SK-N-SH (cell line): ENCODE results near the gene GSDMA. TPM values are rescaled to one million over a fixed set of nuclear protein-coding genes. Genes with fewer than 3 reads are reported as not detected.

Experiments
- CTCF ChIA-PET: fragments of 300-600, 350-600 bp; formaldehyde crosslinking; extraction: SDS; loops from one replicate; lab custom pipeline; 2021; lab: Yijun Ruan, JAX
- POLR2A ChIA-PET: fragments of 350-600 bp; sonication (Branson Sonifier 250); formaldehyde crosslinking; extraction: SDS; loops from one replicate; lab custom pipeline; 2020; ENCODE audit warnings: antibody characterized with exemption, inconsistent platforms; lab: Yijun Ruan, JAX
- DNase-seq: peaks from one replicate; pipeline ENCODE4 v3.0.0; 2012
- H2AFZ ChIP-seq: fragments of 200-600 bp; sonication (generic); 2 replicates; pipeline ENCODE4 v1.8.1; 2016; ENCODE audit warnings: antibody characterized with exemption, mild to moderate bottlenecking, low read depth
- H3F3A ChIP-seq: fragments of 200-600 bp; sonication (generic); replicated peaks from 2 replicates; pipeline ENCODE3; 2016; ENCODE audit warnings: antibody characterized with exemption, mild to moderate bottlenecking; ENCODE audit not compliant: insufficient read depth
- H3K27ac ChIP-seq, 2 experiments: fragments of 200-500 bp in 1 of 2; fragments of 200-600 bp in 1 of 2; sonication (Bioruptor generic) in 1 of 2; sonication (generic), shearing (Covaris generic) in 1 of 2; 2 replicates each; pipeline versions ENCODE4 v1.5.1 to v1.6.1; 2014 to 2016; ENCODE audit warnings: low read depth in 2 of 2, inconsistent platforms in 1 of 2, low read length in 1 of 2, mild to moderate bottlenecking in 1 of 2, mixed read lengths in 1 of 2
- H3K27me3 ChIP-seq: fragments of 200-600 bp; sonication (generic), shearing (Covaris generic); 2 replicates; pipeline ENCODE4 v1.6.1; 2016; ENCODE audit warnings: mixed run types; ENCODE audit not compliant: insufficient read depth
- H3K36me3 ChIP-seq, 2 experiments: fragments of 200-500 bp in 1 of 2; fragments of 200-600 bp in 1 of 2; sonication (Bioruptor generic) in 1 of 2; sonication (generic) in 1 of 2; replicated peaks in 1 of 2; 2 replicates each; pipeline versions ENCODE3 to v1.5.1; 2014 to 2016; ENCODE audit warnings: low read length in 1 of 2, mild to moderate bottlenecking in 1 of 2; ENCODE audit not compliant: insufficient read depth in 2 of 2, control insufficient read depth in 1 of 2
- H3K4me1 ChIP-seq, 2 experiments: fragments of 200-500 bp in 1 of 2; fragments of 200-600 bp in 1 of 2; sonication (Bioruptor generic) in 1 of 2; sonication (generic), shearing (Covaris generic) in 1 of 2; 2 replicates each; pipeline versions ENCODE4 v1.5.1 to v1.6.1; 2014 to 2016; ENCODE audit warnings: low read depth in 1 of 2, low read length in 1 of 2, mixed run types in 1 of 2; ENCODE audit not compliant: insufficient read depth in 2 of 2, control insufficient read depth in 1 of 2
- H3K4me2 ChIP-seq: fragments of 200-600 bp; sonication (generic), shearing (Covaris generic); 2 replicates; pipeline ENCODE4 v1.6.1; 2017; ENCODE audit warnings: mixed run types
- H3K4me3 ChIP-seq, 2 experiments: fragments of 200-500 bp in 1 of 2; fragments of 200-600 bp in 1 of 2; sonication (Bioruptor generic) in 1 of 2; sonication (generic), shearing (Covaris generic) in 1 of 2; 2 replicates each; pipeline versions ENCODE4 v1.5.1 to v1.8.1; 2014 to 2016; ENCODE audit warnings: low read depth in 2 of 2, inconsistent platforms in 1 of 2, low read length in 1 of 2, mild to moderate bottlenecking in 1 of 2, mixed read lengths in 1 of 2, moderate library complexity in 1 of 2
- H3K79me2 ChIP-seq: fragments of 200-600 bp; sonication (generic); 2 replicates; pipeline ENCODE4 v1.8.1; 2017; ENCODE audit warnings: mild to moderate bottlenecking; ENCODE audit not compliant: insufficient read depth
- H3K9ac ChIP-seq: fragments of 200-600 bp; sonication (generic); 2 replicates; pipeline ENCODE4 v1.6.1; 2017; ENCODE audit warnings: mixed run types
- H3K9me2 ChIP-seq: fragments of 200-600 bp; sonication (generic); 2 replicates; pipeline ENCODE4 v1.6.1; 2017; ENCODE audit warnings: mixed run types
- H3K9me3 ChIP-seq: fragments of 200-600 bp; sonication (generic); 2 replicates; pipeline ENCODE4 v1.6.1; 2017; ENCODE audit warnings: mixed run types, mild to moderate bottlenecking, moderate library complexity
- H4K20me1 ChIP-seq: fragments of 200-600 bp; sonication (generic); 2 replicates; pipeline ENCODE4 v1.6.1; 2017; ENCODE audit warnings: mild to moderate bottlenecking, mixed run types; ENCODE audit not compliant: insufficient read depth
- CTCF ChIP-seq: fragments of 200-600 bp; sonication (generic); IDR thresholded peaks from 2 replicates; pipeline ENCODE4 v1.6.1; 2017; ENCODE audit warnings: antibody characterized with exemption, mild to moderate bottlenecking, moderate library complexity
- ELF1 ChIP-seq: IDR thresholded peaks from 2 replicates; pipeline ENCODE4 v1.4.0; 2012
- EZH2phosphoT487 ChIP-seq: fragments of 200-600 bp; sonication (generic); IDR thresholded peaks from 2 replicates; pipeline ENCODE4 v1.6.1; 2017; ENCODE audit warnings: low read depth, mixed run types, mild to moderate bottlenecking, antibody characterized with exemption, moderate library complexity, borderline replicate concordance
- FOSL2 ChIP-seq: IDR thresholded peaks from 2 replicates; pipeline ENCODE4 v1.4.0; 2012; ENCODE audit warnings: low read depth, mild to moderate bottlenecking, moderate library complexity, borderline replicate concordance
- FOXJ3 ChIP-seq: sonication (generic); formaldehyde crosslinking; IDR thresholded peaks from 2 replicates; pipeline ENCODE4 v1.5.1; 2020; ENCODE audit warnings: mild to moderate bottlenecking, missing genetic modification reagents
- FOXM1 ChIP-seq: IDR thresholded peaks from 2 replicates; pipeline ENCODE4 v1.4.0; 2012; ENCODE audit warnings: low read depth, mild to moderate bottlenecking
- MAX ChIP-seq: IDR thresholded peaks from 2 replicates; pipeline ENCODE4 v1.4.0; 2012; ENCODE audit warnings: low read depth
- MEF2A ChIP-seq: IDR thresholded peaks from 2 replicates; pipeline ENCODE4 v1.4.0; 2012; ENCODE audit warnings: low read depth, borderline replicate concordance
- PBX3 ChIP-seq: IDR thresholded peaks from 2 replicates; pipeline ENCODE4; 2012
- RCOR1 ChIP-seq: fragments of 150-350 bp; IDR thresholded peaks from 2 replicates; pipeline ENCODE4 v1.6.1; 2017; ENCODE audit warnings: antibody characterized with exemption, low read length
- RFX5 ChIP-seq: IDR thresholded peaks from 2 replicates; pipeline ENCODE4 v1.6.1; 2012; ENCODE audit warnings: mild to moderate bottlenecking, improper control_type of control experiment, low read length
- RXRA ChIP-seq: IDR thresholded peaks from 2 replicates; pipeline ENCODE4 v1.4.0; 2012; ENCODE audit warnings: low read depth, mild to moderate bottlenecking, borderline replicate concordance
- SIN3A ChIP-seq: IDR thresholded peaks from 2 replicates; pipeline ENCODE4 v1.6.1; 2012; ENCODE audit warnings: low read depth, mild to moderate bottlenecking, low read length, moderate library complexity, borderline replicate concordance
- USF1 ChIP-seq: IDR thresholded peaks from 2 replicates; pipeline ENCODE4 v1.4.0; 2012; ENCODE audit warnings: low read depth, borderline replicate concordance
- WGBS: methylation state at CpG from one replicate; pipeline ENCODE4 v1.1.6; 2017; ENCODE audit warnings: low lambda C conversion rate; 5-methylcytosine and 5-hydroxymethylcytosine counted together
- polyA plus RNA-seq, 3 experiments: library from polyadenylated mRNA; depleted of rRNA; stranded (reverse); fragments of >200 nt; gene quantifications; 2 replicates each; pipeline ENCODE4 v1.2.3, GENCODE V29; 2012

Gene GSDMA
- polyA plus RNA-seq, 1 of the 3 experiments (the other 2 are of a cell fraction), result not detected

- TF ChIP-seq RCOR1 (no peak), RXRA (no peak), MAX (no peak), USF1 (no peak), FOXM1 (no peak), RFX5 (no peak)
- TF ChIP-seq, all 33 proteins: peak for 0
Observed at GRCh38 chr17:39919087-39919683, 43.6 kb upstream of the GSDMA start (continued).

- H3K4me1 ChIP-seq, result peaks cover 0 to 9% of the 10 kb centered on the region in 2 experiments; a peak in 1 of 4 replicates
- no peaks in the 10 kb centered on the region for H3K27me3 ChIP-seq
- no peaks in the 10 kb centered on the region for H3K9me3 ChIP-seq
- H3K79me2 ChIP-seq, result peaks cover 18% of the 10 kb centered on the region
- H3K27ac ChIP-seq, result no peak overlapping the region
- H2AFZ ChIP-seq, result no peak overlapping the region
- no peak overlapping the region for H3K4me3 ChIP-seq
- WGBS, result 92% methylated on average over 18 of the region's 19 CpGs
- no peak overlapping the region for H3K9ac ChIP-seq
- H4K20me1 ChIP-seq, result peaks cover 17% of the 10 kb centered on the region
- H3K36me3 ChIP-seq, result peaks cover 9 to 42% of the 10 kb centered on the region in 2 experiments
- no peak overlapping the region for H3K4me2 ChIP-seq
- TF ChIP-seq MEF2A (no peak), FOSL2 (no peak), PBX3 (no peak), CTCF (no peak), ELF1 (no peak), EZH2phosphoT487 (no peak), SIN3A (no peak), USF1 (no peak), MAX (no peak), FOXJ3 (CRISPR knock-in tag) (no peak)
- TF ChIP-seq, all 33 proteins: peak for 0
- no peak for DNase-seq
- Histone ChIP-seq H3K9me2 (no peaks in the 10 kb centered on the region), H3F3A (no peaks in the 10 kb centered on the region)
- ChIA-PET POLR2A (no interaction called here), CTCF (no interaction called here)
Observed at GRCh38 chr17:39920218-39921210, 42.3 kb upstream of the GSDMA start.
